ENCODE data around the gene ARHGDIB. TPM values are rescaled to one million over a fixed set of nuclear protein-coding genes. Genes with fewer than 3 reads are reported as not detected.

The ARHGDIB gene
- total and polyA plus RNA-seq, 2 of the 13 experiments (the other 11 are each of a cell fraction or from before 2014, with no cell fraction given), result 0.11 to 0.87 TPM

GRCh38 chr12:15011162-15011561 is 49.8 kb upstream of the ARHGDIB start:
- Histone ChIP-seq H3K4me3 (replicated peaks in 1 of 3; ENCODE audit: insufficient read depth in 1 of 3, low read depth in 2 of 3, low read length in 3 of 3) (no peak overlapping the region), H4K20me1 (ENCODE audit: insufficient read depth, low read length) (no peaks in the 10 kb centered on the region), H3K9ac (ENCODE audit: insufficient read depth, low read depth, low read length) (no peak overlapping the region), H2AFZ (ENCODE audit: low read length) (no peak overlapping the region), H3K4me2 (ENCODE audit: low read depth, low read length) (no peak overlapping the region), H3K27ac (ENCODE audit: extremely low read length, insufficient read depth, low read length) (no peak overlapping the region), H3K36me3 (replicated peaks in 1 of 2; ENCODE audit: control insufficient read depth in 1 of 2, insufficient read depth in 2 of 2, low read length in 2 of 2) (no peaks in the 10 kb centered on the region), H3K9me3 (ENCODE audit: low read length) (no peaks in the 10 kb centered on the region), H3K27me3 (ENCODE audit: control insufficient read depth in 1 of 2, insufficient read depth in 2 of 2, low read length in 2 of 2) (no peaks in the 10 kb centered on the region), H3K4me1 (ENCODE audit: insufficient read depth, low read length) (no peaks in the 10 kb centered on the region), H3K79me2 (ENCODE audit: insufficient read depth, low read length) (no peaks in the 10 kb centered on the region)
- CTCF ChIA-PET (ENCODE audit: low intra/inter-chr PET ratio, low total read pairs), result no interaction called here
- intact Hi-C loops (cut with micrococcal nuclease; ENCODE audit: unreplicated experiment) (no loop called here), in situ Hi-C loops (cut with HindIII; ENCODE audit: extremely low pct_ligation_motif_present, low pct_unique_long_range_greater_than_20kb) (no loop called here)
- POLR2A ChIA-PET, result no interaction called here
- no peak for FAIRE-seq
- DNase-seq (ENCODE audit: low spot score), result no peak
- TF ChIP-seq RBAK (CRISPR knock-in tag; IDR thresholded peaks at IDR 0.05) (no peak), ZNF136 (CRISPR knock-in tag; IDR thresholded peaks at IDR 0.05; ENCODE audit: low read depth) (no peak), ZNF280B (CRISPR knock-in tag; IDR thresholded peaks at IDR 0.05; ENCODE audit: borderline replicate concordance) (no peak), MTF1 (CRISPR knock-in tag; IDR thresholded peaks at IDR 0.05) (no peak), SAFB2 (CRISPR knock-in tag; IDR thresholded peaks at IDR 0.05; ENCODE audit: borderline replicate concordance, low read depth) (no peak), ZNF556 (CRISPR knock-in tag; IDR thresholded peaks at IDR 0.05; ENCODE audit: borderline replicate concordance) (no peak), GTF3A (CRISPR knock-in tag; conservative IDR thresholded peaks at IDR 0.05) (no peak), ZFP90 (CRISPR knock-in tag; IDR thresholded peaks at IDR 0.05; ENCODE audit: borderline replicate concordance) (no peak), ZBTB49 (CRISPR knock-in tag; IDR thresholded peaks at IDR 0.05; ENCODE audit: borderline replicate concordance) (no peak), ZNF576 (CRISPR knock-in tag; IDR thresholded peaks at IDR 0.05) (no peak)
- peak; percentile 90 for ATAC-seq
- BruUV-seq (replicated peaks), result no TSS peak

All from HepG2 (cell line).